ENCODE data around the gene RGS17.

Gene RGS17

DNA sequence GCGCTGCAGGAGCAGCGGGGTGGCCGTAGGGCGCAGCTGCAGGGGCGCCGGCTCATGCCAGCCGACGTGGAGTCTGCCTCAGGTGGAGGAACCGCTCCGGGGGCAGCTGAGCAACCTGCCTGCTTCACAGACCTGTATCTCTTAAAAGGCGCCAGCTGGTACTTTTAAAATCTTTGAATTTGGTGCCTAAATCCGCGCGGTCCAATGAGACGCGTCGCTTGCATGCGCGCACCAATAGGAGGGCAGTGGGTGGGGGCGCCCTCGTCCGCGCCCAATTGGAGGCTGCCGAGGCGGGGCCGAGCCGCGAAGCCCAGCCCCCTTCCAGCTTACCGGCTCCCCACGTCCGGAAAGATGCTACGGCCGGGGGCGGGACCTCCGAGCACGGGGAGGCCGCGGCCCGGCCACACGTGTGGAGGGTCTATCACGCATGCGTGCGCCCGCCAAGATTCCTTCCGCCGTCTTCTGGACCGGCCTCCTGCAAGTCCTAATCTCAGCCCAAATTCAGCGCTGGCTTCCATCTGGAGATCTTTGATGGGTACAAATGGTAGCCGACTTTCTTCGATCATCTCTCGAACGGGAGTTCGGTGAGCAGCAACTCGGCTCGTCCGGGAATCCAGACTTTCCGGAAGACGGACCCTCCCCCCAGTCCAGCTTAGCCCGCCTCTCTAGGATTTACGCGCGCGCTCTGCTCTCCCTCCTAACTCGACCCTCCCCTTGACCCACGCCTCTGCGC lies 148.0 kb downstream of the RGS17 start, which contains the start of gene FBXO5:
FBXO5 (minus strand) TSS at position 138 of the 733 bp plus-strand sequence; CDS start at position 56, 82 bp downstream.
- TF ChIP-seq, protein P1, sequence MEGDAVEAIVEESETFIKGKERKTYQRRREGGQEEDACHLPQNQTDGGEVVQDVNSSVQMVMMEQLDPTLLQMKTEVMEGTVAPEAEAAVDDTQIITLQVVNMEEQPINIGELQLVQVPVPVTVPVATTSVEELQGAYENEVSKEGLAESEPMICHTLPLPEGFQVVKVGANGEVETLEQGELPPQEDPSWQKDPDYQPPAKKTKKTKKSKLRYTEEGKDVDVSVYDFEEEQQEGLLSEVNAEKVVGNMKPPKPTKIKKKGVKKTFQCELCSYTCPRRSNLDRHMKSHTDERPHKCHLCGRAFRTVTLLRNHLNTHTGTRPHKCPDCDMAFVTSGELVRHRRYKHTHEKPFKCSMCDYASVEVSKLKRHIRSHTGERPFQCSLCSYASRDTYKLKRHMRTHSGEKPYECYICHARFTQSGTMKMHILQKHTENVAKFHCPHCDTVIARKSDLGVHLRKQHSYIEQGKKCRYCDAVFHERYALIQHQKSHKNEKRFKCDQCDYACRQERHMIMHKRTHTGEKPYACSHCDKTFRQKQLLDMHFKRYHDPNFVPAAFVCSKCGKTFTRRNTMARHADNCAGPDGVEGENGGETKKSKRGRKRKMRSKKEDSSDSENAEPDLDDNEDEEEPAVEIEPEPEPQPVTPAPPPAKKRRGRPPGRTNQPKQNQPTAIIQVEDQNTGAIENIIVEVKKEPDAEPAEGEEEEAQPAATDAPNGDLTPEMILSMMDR (IDR thresholded peaks at IDR 0.05; ENCODE audit: low read depth, low read length), result no peak
- H3K36me3 ChIP-seq, result peaks cover 47% of the 10 kb centered on the region
- H3K4me1 ChIP-seq, result no peaks in the 10 kb centered on the region; the same call in none of the 2 replicates
- DNase-seq, result peak; percentile 99
- peak within 1 kb of the TSS; percentile 79 for H3K4me3 ChIP-seq (ENCODE audit: low read depth, low read length)
- H3K9me3 ChIP-seq, result no peaks in the 10 kb centered on the region
- H3K27me3 ChIP-seq, result no peaks in the 10 kb centered on the region

DNA sequence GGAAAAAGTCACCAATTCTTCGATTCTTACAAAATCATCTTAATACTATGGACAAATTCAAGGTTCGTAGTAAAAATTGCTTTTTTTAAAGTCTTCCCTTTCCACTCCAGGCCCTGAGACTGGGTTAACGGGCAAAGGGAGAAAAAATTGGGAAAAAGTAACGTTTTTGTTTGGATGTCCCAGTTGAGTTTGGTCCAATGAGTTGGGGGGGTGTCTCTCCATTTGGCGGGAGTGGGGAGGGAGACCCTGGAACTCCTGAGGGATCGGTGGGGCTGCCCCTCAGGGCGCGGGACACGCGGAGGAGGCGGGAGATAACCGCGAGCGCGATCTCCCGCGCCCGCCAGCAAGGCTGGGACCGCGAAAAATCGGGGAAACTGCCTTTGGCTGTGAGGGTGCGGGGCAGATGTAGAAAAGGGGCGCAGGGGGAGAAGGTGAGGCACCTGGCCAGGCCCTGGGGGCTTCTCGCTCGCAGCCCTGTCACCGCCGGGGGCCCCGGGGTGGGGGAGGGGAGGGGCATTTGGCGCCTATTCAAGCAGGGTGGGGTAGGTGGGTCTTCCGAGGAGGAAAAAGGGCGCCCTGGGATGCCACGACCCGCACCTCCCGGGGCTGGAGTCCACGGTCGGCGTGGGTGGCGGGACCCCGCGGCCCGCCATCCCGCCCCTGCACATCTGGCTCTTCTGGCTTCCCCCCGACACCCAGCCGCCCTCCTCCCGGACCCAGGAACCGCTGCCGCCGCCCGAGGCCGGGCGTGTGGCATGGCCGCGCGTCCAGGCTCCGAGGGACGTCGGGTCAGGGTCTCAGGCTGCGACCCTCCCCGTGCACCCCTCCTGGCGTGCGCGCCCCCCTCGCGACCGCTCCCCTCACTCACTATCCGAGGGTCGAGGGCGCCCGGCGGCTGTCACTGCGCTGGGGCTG lies 148.8 kb downstream of the RGS17 start:
- no peaks in the 10 kb centered on the region for H3K27me3 ChIP-seq
- TF ChIP-seq, protein P1 (IDR thresholded peaks at IDR 0.05; ENCODE audit: low read depth, low read length), result no peak
- H3K4me1 ChIP-seq, result no peaks in the 10 kb centered on the region; the same call in none of the 2 replicates
- peak; percentile 63 for DNase-seq
- peak overlapping the region; percentile 79 for H3K4me3 ChIP-seq (ENCODE audit: low read depth, low read length)
- no peaks in the 10 kb centered on the region for H3K9me3 ChIP-seq
- peaks cover 55% of the 10 kb centered on the region for H3K36me3 ChIP-seq

DNA sequence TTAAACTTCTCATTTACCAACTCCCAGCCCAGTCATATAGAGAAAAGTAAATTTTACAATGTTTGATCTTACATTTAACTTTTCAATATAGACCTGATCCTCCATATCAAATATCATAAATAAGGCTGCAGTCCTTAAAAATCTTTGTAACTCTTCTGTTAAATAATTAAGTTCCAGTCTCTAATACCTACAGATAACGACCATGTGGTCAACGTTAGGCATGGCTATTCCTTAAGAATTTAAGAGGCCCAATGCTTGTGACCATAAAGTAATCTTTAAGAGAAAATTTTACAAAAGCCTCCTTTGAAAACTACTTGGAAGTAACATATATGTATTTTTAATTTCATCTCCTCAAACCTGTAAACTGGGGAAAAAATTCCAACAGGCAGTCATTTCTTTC lies 149.9 kb downstream of the RGS17 start:
- Histone ChIP-seq H3K4me1 (no peaks in the 10 kb centered on the region; the same call in none of the 2 replicates), H3K4me3 (ENCODE audit: low read depth, low read length) (peak overlapping the region; percentile 79), H3K36me3 (peaks cover 55% of the 10 kb centered on the region)

DNA sequence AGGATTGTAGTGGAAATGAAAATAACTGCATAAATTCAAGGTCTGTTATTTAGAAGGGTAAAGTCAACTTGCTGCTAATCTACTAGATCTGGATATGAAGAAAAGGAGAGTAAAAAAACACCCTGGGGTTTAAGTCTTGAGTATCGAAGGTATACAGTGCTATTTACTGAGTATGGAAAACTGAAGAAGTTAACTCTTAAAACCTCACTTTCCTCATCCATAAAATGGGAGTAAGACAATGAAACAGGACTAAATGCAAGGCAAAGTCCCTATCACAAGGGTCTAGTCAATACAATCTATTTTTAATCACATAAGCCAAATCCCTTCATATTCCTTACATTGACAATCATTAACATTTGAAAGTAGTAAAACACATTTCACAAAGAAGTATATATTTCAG lies 150.4 kb downstream of the RGS17 start:
- Histone ChIP-seq H3K4me3 (ENCODE audit: low read depth, low read length) (peak overlapping the region; percentile 79), H3K36me3 (peaks cover 57% of the 10 kb centered on the region), H3K4me1 (no peaks in the 10 kb centered on the region; the same call in none of the 2 replicates), H3K27me3 (no peaks in the 10 kb centered on the region), H3K9me3 (no peaks in the 10 kb centered on the region)
- TF ChIP-seq, protein P1 (IDR thresholded peaks at IDR 0.05; ENCODE audit: low read depth, low read length), result no peak
- DNase-seq, result no peak

More for the DNA sequence above, 149.9 kb downstream of the RGS17 start:
- Histone ChIP-seq H3K9me3 (no peaks in the 10 kb centered on the region), H3K27me3 (no peaks in the 10 kb centered on the region)
- DNase-seq, result no peak
- TF ChIP-seq, protein P1 (IDR thresholded peaks at IDR 0.05; ENCODE audit: low read depth, low read length), result no peak

DNA sequence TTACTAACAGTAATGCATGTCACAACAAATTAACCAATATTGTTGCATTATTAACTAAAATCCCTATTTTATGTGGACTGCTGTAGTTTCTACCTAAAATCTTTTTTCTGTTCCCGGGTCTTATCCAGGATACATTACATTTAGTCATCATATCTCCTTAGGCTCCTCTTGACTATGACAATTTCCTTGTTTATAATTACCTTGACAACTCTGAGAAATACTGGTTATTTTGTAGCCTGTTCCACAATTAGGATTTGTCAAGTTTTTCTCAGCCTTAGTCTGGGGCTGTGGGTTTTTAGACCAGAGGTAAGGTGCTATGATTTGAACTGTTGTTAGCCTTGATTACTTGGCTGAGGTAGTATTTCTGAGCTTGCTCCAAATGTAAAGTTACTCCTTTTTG lies 152.0 kb downstream of the RGS17 start:
- H3K9me3 ChIP-seq, result no peaks in the 10 kb centered on the region
- H3K27me3 ChIP-seq, result no peaks in the 10 kb centered on the region
- TF ChIP-seq, protein P1 (IDR thresholded peaks at IDR 0.05; ENCODE audit: low read depth, low read length), result no peak
- DNase-seq, result no peak
- peaks cover 67% of the 10 kb centered on the region for H3K36me3 ChIP-seq
- H3K4me3 ChIP-seq (ENCODE audit: low read depth, low read length), result no peak overlapping the region
- H3K4me1 ChIP-seq, result no peaks in the 10 kb centered on the region; the same call in 1 of the 2 replicates
